Right atrium auricular region (tissue), 2 donors: ENCODE data around the gene TSR3. TPM values are rescaled to one million over a fixed set of nuclear protein-coding genes. Genes with fewer than 3 reads are reported as not detected.

Source experiments
- DNase-seq: peaks from one replicate; pipeline ENCODE4 v3.0.0-alpha.2; 2019; ENCODE audit warnings: low spot score
- H3K27ac ChIP-seq, 2 donors: fragments of 200-600 bp; sonication (generic); 1 replicate in 1 of 2; 2 replicates in 1 of 2; pipeline ENCODE4 v1.5.1; 2016 to 2019
- H3K27me3 ChIP-seq, 2 donors: fragments of 200-600 bp; sonication (generic); one replicate each; pipeline versions ENCODE4 v1.5.1 to v1.6.0; 2017 to 2019
- H3K36me3 ChIP-seq: fragments of 200-600 bp; sonication (generic); one replicate; pipeline ENCODE4 v1.5.1; 2016
- H3K4me1 ChIP-seq, 2 donors: fragments of 200-600 bp; sonication (generic); one replicate each; pipeline versions ENCODE4 v1.5.1 to v1.6.0; 2017 to 2019
- H3K4me3 ChIP-seq, 2 donors: fragments of 200-600 bp; sonication (generic); 1 replicate in 1 of 2; 2 replicates in 1 of 2; pipeline ENCODE4 v1.5.1; 2017 to 2019; ENCODE audit warnings: mild to moderate bottlenecking in 1 of 2, moderate library complexity in 1 of 2
- H3K9me3 ChIP-seq, 2 donors: fragments of 200-600 bp; sonication (generic); one replicate each; pipeline ENCODE4 v1.5.1; 2019
- CTCF ChIP-seq, 2 donors: fragments of 200-600 bp; sonication (generic); IDR thresholded peaks; one replicate each; pipeline ENCODE4 v1.5.1; 2019; ENCODE audit warnings: antibody characterized with exemption in 2 of 2
- total RNA-seq, 2 donors: library from RNA; depleted of rRNA; stranded (reverse); fragments of >200 nt; gene quantifications; one replicate each; pipeline ENCODE4 v1.1.0, GENCODE V29; 2016

Gene TSR3
- total RNA-seq, 2 donors from 2014 or later = 72.8 to 73.7 TPM

- no peak for TF ChIP-seq CTCF (IDR thresholded peaks at IDR 0.05)
- H3K4me3 ChIP-seq = no peak overlapping the region
- H3K9me3 ChIP-seq = no peaks in the 10 kb centered on the region
- peaks cover 0 to 7% of the 10 kb centered on the region in 2 donors for H3K4me1 ChIP-seq
- DNase-seq = no peak
- H3K27ac ChIP-seq = no peak overlapping the region
- H3K36me3 ChIP-seq = no peaks in the 10 kb centered on the region
- H3K27me3 ChIP-seq = no peaks in the 10 kb centered on the region
Measured at GRCh38 chr16:1340730-1341494, 10.8 kb downstream of the TSR3 start.

GRCh38 chr16:1338855-1339675 lies 12.6 kb downstream of the TSR3 start:
- Histone ChIP-seq H3K36me3 (no peaks in the 10 kb centered on the region), H3K27ac (no peak overlapping the region), H3K27me3 (peaks cover 5 to 8% of the 10 kb centered on the region in 2 donors), H3K4me1 (peaks cover 0 to 12% of the 10 kb centered on the region in 2 donors), H3K9me3 (no peaks in the 10 kb centered on the region), H3K4me3 (no peak overlapping the region)
- no peak for DNase-seq
- no peak for TF ChIP-seq CTCF (IDR thresholded peaks at IDR 0.05)

GRCh38 chr16:1338119-1338730 lies 13.5 kb downstream of the TSR3 start:
- no peak overlapping the region for H3K4me3 ChIP-seq
- H3K27me3 ChIP-seq = peaks cover 9 to 15% of the 10 kb centered on the region in 2 donors
- H3K36me3 ChIP-seq = no peaks in the 10 kb centered on the region
- no peak for DNase-seq
- TF ChIP-seq CTCF (IDR thresholded peaks at IDR 0.05) = peak in 1 of 2 donors; percentile 41
- H3K4me1 ChIP-seq = peaks cover 0 to 19% of the 10 kb centered on the region in 2 donors
- H3K9me3 ChIP-seq = no peaks in the 10 kb centered on the region
- H3K27ac ChIP-seq = no peak overlapping the region

- DNase-seq = no peak
- Histone ChIP-seq H3K27me3 (peaks cover 9 to 22% of the 10 kb centered on the region in 2 donors), H3K4me1 (peaks cover 0 to 22% of the 10 kb centered on the region in 2 donors), H3K27ac (no peak overlapping the region), H3K9me3 (no peaks in the 10 kb centered on the region), H3K4me3 (no peak overlapping the region), H3K36me3 (no peaks in the 10 kb centered on the region)
- no peak for TF ChIP-seq CTCF (IDR thresholded peaks at IDR 0.05)
Measured at GRCh38 chr16:1337486-1337885, 14.2 kb downstream of the TSR3 start.

GRCh38 chr16:1336619-1337018 lies 15.1 kb downstream of the TSR3 start:
- no peak for TF ChIP-seq CTCF (IDR thresholded peaks at IDR 0.05)
- Histone ChIP-seq H3K4me3 (no peak overlapping the region), H3K9me3 (no peaks in the 10 kb centered on the region), H3K4me1 (peaks cover 0 to 28% of the 10 kb centered on the region in 2 donors), H3K36me3 (no peaks in the 10 kb centered on the region), H3K27ac (no peak overlapping the region), H3K27me3 (peaks cover 9 to 24% of the 10 kb centered on the region in 2 donors)
- DNase-seq = no peak
